GM10847 (cell line): ENCODE results near the gene VEZT.

Experiments
- POLR2A ChIP-seq: IDR thresholded peaks from 2 replicates; pipeline ENCODE4 v1.6.1; 2011; ENCODE audit not compliant: insufficient read length; ENCODE audit errors: extremely low read depth

The VEZT gene

DNA sequence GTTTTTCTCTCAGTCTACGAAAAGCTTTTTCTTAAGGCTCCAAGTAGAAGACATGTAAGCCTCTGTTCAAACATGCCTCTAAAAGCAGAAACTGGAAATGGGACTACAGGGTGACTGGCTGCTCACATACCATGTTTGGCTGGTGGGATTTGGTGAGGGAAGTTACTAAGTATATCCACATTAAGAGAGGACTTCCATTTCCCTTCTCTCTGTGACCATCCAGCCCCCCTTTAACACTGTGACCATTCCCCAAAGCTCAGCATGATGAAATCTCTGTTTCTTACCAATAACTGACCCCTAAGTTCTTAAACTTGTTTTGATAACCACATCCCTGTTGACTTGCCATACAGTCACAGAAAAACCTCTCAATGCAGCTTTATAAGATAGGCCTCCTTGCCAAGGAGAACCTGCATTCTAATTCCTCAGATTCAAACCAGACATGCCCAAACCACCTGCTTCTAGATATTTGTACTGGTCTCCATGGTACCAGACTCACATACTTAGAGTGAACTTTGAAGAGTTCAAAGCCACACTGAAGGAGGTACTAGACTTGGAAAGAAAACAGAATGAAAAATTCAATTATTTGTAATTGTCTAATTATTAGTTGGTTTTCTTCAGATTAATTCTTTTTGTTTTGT lies 102.2 kb downstream of the VEZT start:
- no peak for TF ChIP-seq POLR2A

DNA sequence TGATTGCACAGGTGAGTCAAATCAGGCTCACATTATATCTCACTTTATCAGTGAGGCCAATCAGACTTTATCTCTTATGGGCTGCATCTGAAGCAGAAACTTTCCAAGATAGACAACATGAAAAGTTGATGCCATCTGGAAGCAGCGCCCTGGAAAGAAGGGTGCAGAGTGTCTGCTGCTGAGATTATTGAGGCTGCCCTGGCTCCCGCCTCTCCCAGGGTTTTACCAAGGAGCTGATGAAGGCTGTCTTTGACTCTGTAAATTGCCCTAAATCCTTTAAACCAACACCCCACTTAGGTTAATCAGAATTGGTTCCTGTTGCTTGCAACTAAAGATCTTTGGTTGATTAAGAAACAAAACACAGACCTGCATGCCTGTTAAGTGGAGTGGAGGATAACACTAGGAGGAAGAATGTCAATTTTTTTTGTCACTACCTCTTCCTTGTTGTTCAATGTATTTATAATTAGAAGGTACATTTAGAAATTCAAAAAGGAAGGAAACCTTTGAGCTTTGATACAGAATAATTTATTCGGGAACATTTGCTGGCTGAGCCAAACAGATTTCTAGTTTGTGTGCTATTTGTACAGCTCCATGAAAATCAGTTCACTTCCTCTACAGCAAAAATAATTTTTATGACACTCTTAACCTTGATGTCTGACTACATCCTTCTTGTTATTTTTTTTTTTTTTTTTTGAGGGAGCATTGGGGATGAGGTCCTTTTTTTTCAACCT lies 104.1 kb downstream of the VEZT start:
- no peak for TF ChIP-seq POLR2A

DNA sequence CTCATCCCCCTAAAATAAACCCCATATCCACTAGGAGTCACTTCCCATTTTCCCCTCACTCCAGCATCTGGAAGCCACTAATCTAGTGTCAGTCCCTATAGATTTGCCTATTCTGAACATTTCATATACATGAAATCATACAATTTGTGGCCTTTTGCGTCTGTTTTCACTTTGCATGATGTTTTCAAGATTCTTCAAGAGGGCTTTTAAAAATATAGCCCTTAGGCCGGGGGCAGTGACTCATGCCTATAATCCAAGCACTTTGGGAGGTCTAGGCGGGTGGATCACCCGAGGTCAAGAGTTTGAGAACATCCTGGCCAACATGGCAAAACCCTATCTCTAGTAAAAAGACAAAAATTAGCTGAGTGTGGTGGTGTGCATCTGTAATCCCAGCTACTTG lies 104.7 kb downstream of the VEZT start:
- TF ChIP-seq POLR2A, result no peak

DNA sequence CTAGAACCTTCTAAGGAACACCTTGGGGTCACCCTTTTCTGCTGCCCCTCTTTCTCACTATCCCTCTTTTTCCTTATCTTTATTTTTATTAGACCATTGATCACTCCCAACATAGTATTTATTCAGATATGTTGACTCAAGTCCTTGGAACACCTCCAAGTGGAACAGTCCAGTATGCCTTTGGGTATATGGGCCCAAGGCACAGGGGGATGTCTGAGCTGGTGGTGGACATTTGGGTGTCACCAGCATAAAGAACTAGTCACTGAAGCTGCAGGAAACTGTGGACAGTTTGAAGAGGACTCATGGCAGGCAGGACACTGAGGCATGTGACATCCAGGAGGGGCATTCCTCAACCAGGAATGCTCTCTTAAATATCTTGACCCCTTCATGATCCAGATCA lies 105.6 kb downstream of the VEZT start:
- no peak for TF ChIP-seq POLR2A

DNA sequence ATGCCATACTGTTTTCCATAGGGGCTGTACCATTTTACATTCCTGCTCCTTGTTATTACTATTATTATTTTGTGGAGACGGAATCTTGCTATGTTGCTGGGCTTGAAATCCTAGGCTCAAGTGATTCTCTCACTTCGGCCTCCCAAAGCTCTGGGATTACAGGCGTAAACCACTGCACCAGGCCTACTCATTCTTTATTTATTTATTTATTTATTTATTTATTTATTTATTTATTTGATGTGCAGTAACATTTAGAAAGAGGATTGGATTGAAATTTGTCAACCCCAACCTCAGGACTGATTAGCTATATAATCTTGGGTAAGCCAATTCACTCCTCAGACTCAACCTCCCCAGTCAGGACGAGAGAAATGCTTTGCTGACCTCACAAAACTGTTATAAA lies 107.9 kb downstream of the VEZT start:
- TF ChIP-seq POLR2A, result no peak

DNA sequence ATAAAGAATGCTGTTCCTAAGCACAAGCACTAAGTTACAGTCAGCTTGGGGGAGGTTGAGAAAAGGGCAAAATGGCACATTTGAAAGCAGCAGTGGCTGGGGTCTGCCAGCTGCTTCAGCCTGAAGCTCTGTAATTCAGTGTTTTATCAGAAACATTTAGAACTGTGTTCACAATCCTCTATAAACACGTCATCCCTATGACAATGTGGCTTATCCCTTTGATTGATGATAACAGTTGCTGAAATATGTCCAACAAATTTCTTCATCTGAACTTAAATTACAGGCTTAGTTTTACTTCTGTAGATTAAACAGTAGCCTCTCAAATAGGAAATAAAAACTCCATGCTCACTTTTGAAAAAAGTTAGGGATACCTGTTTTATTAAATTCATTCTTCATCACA lies 108.8 kb downstream of the VEZT start:
- TF ChIP-seq POLR2A, result no peak

DNA sequence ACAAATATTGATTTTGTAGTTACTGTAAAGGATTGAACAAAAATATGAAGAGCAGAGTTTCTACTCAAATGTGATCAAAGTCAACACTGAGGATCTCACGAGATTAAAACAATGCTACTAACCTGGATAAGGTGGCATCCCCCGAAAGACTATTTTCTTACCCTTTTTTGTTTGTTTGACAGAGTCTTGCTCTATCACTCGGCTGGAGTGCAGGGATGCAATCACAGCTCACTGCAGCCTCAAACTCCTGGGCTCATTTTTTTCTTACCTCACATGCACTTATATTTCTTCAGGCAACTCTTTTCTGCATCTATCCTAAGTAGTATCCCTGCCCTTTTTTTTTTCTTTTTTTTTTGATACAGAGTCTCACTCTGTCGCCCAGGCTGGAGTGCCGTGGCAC lies 109.2 kb downstream of the VEZT start:
- no peak for TF ChIP-seq POLR2A

DNA sequence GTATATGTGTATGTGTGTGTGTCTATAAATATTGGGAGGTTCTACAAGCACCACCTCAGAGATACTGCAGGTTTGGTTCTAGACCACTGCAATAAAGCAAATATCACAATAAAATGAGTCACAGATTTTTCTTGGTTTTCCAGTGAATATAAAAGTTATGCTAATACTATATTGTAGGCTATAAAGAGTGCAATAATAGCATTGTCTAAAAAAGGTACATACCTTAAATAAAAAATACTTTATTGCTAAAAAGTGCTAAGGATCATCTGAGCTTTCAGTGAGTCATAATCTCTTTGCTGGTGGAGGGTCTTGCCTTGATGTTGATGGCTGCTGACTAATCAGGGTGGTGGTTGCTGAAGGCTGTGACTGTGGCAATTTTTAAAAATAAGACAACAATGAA lies 111.1 kb downstream of the VEZT start:
- no peak for TF ChIP-seq POLR2A

DNA sequence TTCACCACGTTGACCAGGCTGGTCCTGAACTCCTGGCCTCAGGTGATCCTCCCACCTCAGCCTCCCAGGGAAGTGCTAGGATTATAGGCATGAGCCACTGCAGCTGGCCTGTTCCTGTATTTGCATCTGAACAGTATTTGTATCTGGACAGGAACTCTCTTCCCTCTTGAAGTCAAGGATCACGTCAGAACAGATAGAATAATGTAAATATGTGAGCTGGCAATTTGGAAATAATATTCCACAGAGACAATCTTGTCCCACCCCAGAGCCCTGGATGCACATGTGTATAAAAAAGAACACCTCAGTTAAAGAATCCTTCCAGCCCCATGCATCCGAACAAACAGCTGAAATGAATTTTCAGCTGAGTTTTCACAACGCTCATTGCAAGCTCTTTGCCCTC lies 118.3 kb downstream of the VEZT start:
- TF ChIP-seq POLR2A, result no peak

DNA sequence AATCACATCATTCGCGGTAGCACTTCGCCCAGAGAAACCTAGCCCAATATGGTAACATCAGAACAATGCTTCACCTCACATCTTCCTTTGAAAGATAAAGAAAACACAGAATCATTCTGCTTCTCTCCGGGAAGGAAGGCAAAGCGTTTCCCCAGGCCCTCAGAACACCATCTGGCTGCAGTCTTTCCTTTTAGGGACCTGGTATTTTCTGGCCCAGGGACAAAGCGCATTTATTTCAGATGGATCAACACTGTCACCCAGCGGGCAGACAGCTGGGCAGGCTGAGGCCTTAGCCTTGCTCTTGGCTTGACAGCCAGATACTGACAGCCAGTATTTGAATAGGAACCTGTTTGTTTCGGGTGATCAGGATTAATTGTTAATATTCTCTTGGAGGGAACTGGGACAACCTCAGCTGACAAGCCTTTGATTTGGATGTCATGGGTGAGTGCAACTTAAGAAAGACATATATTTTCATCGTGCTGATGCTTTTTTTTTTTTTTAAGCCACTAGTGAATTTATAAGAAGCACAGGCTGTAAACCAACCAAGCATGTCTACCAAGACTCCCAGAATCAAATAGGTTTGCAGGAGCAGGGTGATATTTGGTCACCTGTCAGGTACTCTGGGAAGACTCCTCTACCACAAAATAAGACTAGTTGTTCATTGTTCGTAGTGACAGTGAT lies 118.9 kb downstream of the VEZT start:
- no peak for TF ChIP-seq POLR2A

DNA sequence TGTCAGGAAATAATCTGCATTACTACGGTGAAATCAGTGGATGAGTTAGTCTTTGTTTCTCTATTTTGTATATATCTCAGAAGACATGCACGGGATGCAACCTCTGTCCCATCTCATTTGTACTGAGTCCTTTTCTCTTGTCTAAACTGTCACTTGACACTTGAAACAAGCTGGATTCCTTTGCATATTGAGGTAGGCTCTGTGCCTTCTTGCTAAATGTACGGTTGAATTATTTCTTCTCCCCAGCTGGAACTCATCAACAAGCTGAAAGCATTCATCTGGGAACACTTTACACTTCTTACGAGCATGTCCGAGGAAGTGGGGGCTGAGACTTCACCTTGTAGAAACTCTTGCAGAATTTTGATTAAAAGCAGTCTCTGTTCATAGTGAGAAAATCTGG lies 119.5 kb downstream of the VEZT start:
- no peak for TF ChIP-seq POLR2A

DNA sequence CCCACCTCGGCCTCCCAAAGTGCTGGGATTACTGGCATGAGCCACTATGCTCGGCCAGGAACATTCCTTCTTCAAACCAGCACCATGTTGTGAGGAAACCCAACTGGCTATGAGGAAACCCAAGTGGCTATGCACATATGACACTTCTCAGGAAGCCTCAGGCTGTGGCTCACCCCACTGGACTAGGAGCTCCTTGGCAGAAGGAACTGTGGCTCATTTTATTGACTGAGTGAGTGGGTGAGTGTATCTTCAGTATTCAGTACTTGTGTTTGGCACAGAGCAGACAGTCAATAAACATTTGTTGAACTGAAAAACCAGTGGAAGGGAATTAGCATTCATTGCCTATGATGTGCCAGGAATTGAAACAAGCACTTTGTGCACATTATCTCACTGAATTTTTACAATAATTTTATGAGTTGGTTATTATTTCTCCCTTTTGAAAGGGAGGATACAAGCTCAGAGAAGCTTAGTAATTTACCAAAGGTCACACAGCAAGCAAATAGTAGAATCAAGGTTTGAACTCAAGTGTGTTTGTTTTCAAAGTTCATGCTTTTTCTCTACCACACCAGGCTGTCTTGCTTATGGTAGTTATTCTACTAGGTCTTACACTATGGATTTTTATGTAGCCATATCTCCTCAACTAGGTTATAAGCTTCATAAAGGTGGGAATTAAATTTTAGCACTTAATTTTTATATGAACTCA lies 121.6 kb downstream of the VEZT start:
- no peak for TF ChIP-seq POLR2A

DNA sequence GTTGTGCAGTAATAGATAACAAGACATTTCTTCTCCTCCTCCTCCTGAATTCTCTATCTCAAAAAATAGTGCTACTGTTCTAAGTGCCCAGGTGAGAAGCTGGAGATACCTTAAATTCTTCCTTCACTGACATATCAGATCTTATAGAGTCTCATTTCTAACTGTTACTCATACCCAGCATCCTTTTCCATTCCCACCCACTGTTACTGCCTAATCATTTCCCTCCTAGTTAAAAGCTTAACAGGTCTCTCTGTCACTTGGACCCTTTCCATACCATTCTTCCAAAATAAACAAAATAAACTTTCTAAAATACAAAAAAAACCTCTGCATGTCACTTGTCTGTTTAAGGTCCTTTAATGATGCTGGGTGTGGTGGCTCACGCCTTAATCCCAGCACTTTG lies 124.4 kb downstream of the VEZT start:
- no peak for TF ChIP-seq POLR2A

DNA sequence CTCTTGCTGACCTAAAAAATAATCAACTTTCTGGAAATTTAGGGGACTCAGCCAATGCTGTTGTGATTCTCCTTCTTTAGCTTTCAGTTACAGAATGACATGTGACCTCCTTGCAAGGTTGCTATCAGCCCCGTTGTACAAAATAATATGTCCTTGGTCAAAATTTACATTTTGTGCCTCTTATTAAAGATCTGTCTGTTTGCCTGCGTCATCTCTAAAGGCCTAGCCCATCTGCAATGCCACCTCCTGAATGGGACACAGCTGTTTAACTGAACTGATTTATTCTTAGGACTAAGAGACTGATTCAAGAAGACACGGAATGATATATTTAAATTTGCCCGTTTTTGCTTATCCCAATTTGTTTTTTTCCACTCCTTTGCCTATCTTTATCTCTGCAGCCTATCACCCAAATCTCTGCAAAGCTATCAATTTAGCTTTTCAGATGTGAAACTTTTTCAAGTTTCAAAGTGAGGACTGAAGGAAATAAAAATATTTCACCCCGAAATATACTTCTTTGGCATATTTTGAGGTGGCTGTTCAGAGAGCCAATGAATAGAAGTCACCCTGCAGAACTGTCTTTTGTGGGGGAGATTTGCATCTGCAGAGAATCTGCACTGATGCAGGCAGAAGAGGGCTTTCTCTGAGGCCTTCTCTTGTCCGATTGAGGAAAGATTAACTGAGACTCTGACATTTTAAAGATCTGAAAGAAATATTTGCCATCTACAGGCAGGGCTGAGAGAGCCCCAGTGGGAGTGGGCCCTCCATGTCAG lies 126.0 kb downstream of the VEZT start:
- no peak for TF ChIP-seq POLR2A

DNA sequence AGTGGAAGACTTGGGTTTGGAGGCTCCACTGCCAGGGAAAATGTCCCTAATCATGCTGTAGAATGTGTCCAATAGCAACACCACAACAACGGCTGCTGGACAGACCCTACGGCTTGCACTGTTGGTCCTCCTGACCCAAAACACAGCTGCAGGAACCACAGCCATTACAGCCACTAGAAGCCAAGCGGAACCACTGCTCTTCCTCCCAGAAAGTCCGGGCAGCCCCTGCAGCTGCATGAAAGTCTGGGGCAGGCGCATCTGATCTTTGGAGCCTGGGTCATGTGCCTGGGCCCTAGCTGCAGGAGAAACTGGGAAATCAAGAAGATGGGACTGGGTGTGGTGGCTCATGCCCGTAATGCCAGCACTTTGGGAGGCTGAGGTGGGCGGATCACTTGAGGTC lies 131.7 kb downstream of the VEZT start:
- no peak for TF ChIP-seq POLR2A
